Tibial nerve (tissue), 4 donors: Measurements from ENCODE around the gene EAF2. TPM values are rescaled to one million over a fixed set of nuclear protein-coding genes. Genes with fewer than 3 reads are reported as not detected.

Experiments used
- DNase-seq, 2 donors: peaks; one replicate each; pipeline ENCODE4 v3.0.0-alpha.2; 2019; ENCODE audit warnings: low spot score in 2 of 2
- H3K27ac ChIP-seq, 4 donors: fragments of 200-600 bp; sonication (generic) in 3 of 4; one replicate each; pipeline ENCODE4 v1.5.1; 2017 to 2019; ENCODE audit warnings: mild to moderate bottlenecking in 1 of 4
- H3K27me3 ChIP-seq, 2 donors: fragments of 200-600 bp; sonication (generic) in 1 of 2; one replicate each; pipeline versions ENCODE4 v1.5.1 to v1.6.0; 2017 to 2019
- H3K36me3 ChIP-seq, 3 donors: fragments of 200-600 bp; sonication (generic); one replicate each; pipeline ENCODE4 v1.5.1; 2018 to 2019
- H3K4me1 ChIP-seq, 4 donors: fragments of 200-600 bp; sonication (generic) in 3 of 4; one replicate each; pipeline ENCODE4 v1.5.1; 2017 to 2019
- H3K4me3 ChIP-seq, 4 donors: fragments of 200-600 bp; sonication (generic) in 3 of 4; one replicate each; pipeline ENCODE4 v1.5.1; 2017 to 2019; ENCODE audit warnings: mild to moderate bottlenecking in 1 of 4, moderate library complexity in 1 of 4
- H3K9me3 ChIP-seq, 4 donors: fragments of 200-600 bp; sonication (generic) in 3 of 4; one replicate each; pipeline ENCODE4 v1.5.1; 2017 to 2019
- CTCF ChIP-seq, 5 experiments: fragments of 200-600 bp in 3 of 5; fragments of 450-650 bp in 2 of 5; sonication (generic) in 3 of 5; IDR thresholded peaks; one replicate each; pipeline ENCODE4 v1.5.1; 2016 to 2019; ENCODE audit warnings: antibody characterized with exemption in 5 of 5, mild to moderate bottlenecking in 3 of 5, moderate library complexity in 2 of 5
- EP300 ChIP-seq, 2 donors: sonication (generic); formaldehyde crosslinking; IDR thresholded peaks; one replicate each; pipeline ENCODE4 v1.6.1; 2017; ENCODE audit warnings: antibody characterized with exemption in 2 of 2, mild to moderate bottlenecking in 1 of 2
- POLR2A ChIP-seq, 2 donors: fragments of 450-650 bp; IDR thresholded peaks; one replicate each; pipeline ENCODE4 v1.6.1; 2017; ENCODE audit warnings: antibody characterized with exemption in 2 of 2, mild to moderate bottlenecking in 2 of 2, moderate library complexity in 2 of 2
- WGBS, 2 donors: methylation state at CpG; one replicate each; pipeline ENCODE4 v1.1.5; 2018; 5-methylcytosine and 5-hydroxymethylcytosine counted together
- total RNA-seq, 4 donors: library from RNA; depleted of rRNA; stranded (reverse); fragments of >200 nt; gene quantifications; one replicate each; pipeline ENCODE4 v1.1.0, GENCODE V29; 2016

EAF2 gene
- total RNA-seq, 4 donors from 2014 or later: 0.98 to 9.4 (median 7.1) TPM

DNA sequence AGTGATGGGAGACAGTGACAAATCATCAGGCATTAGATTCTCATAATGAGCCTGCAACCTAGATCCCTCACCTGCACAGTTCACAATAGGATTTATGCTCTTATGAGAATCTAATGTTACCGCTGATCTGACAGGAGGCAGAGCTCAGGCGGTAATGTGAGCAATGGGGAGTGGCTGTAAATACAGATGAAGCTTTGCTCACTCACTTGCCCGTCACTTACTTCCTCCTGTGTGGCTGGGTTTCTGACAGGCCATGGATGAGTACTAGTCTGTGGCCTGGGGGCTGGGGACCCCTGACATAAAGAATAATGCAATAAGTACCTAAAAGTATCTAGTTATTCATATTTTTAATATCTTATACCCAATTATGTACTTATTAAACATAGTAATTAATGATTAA, 15.8 kb upstream of the EAF2 start:
- no peaks in the 10 kb centered on the region for H3K27me3 ChIP-seq
- no peak overlapping the region for H3K27ac ChIP-seq
- no peak for DNase-seq
- H3K4me3 ChIP-seq: no peak overlapping the region
- WGBS, 2 donors: 90 to 96% methylated on average over 3 of the region's 3 CpGs
- H3K4me1 ChIP-seq: no peaks in the 10 kb centered on the region
- H3K9me3 ChIP-seq: peaks cover 0 to 26% (median 5%) of the 10 kb centered on the region in 4 donors
- peaks cover 0 to 85% (median 2%) of the 10 kb centered on the region in 3 donors for H3K36me3 ChIP-seq
- TF ChIP-seq EP300 (IDR thresholded peaks at IDR 0.05) (no peak), POLR2A (IDR thresholded peaks at IDR 0.05) (no peak), CTCF (IDR thresholded peaks at IDR 0.05) (no peak)

DNA sequence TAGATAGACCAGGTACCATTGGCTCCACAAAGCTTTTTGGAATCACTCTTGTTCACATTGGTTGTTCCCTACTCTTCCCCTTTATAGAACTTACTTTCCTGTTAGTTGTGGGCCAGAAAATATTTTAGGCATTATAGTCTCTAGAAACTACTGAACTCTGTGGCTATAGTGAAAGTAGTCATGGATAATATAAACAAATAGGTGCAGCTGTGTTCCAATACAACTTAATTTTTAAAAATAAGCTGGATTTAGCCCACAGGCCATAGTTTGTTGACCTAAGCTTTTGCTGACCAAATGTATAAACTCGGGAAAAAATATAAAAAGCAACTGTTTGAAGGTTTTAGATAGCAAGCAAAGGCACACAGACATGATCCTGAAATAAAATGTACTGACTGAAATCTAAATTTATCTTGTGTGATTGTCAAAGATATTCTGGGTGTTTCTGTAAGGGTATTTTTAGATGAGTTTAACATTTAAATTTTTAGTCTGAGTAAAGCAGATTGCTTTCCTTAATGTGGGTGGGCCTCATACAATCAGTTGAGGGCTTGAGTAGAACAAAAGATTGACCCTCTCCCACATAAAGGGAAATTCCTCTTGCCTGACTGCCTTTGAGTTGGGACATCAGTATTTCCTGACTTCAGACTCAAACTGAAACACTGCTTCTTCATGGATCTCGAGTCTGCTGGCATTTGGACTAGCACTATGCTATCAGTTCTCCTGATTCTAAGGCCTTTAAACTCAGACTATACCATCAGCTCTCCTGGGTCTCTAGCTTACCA, 13.4 kb upstream of the EAF2 start:
- no peaks in the 10 kb centered on the region for H3K27me3 ChIP-seq
- peaks cover 0 to 19% (median 5%) of the 10 kb centered on the region in 4 donors for H3K9me3 ChIP-seq
- no peaks in the 10 kb centered on the region for H3K4me1 ChIP-seq
- H3K27ac ChIP-seq: no peak overlapping the region
- DNase-seq: no peak
- no peak for TF ChIP-seq POLR2A (IDR thresholded peaks at IDR 0.05)
- no peak for TF ChIP-seq CTCF (IDR thresholded peaks at IDR 0.05)
- no peak for TF ChIP-seq EP300 (IDR thresholded peaks at IDR 0.05)
- H3K4me3 ChIP-seq: no peak overlapping the region
- 83% methylated on average over 2 of the region's 2 CpGs for WGBS, 2 donors
- peaks cover 0 to 95% (median 13%) of the 10 kb centered on the region in 3 donors for H3K36me3 ChIP-seq

- DNase-seq: no peak
- Histone ChIP-seq H3K36me3 (peaks cover 0 to 95% (median 13%) of the 10 kb centered on the region in 3 donors), H3K27me3 (no peaks in the 10 kb centered on the region), H3K4me1 (no peaks in the 10 kb centered on the region), H3K9me3 (peaks cover 0 to 19% (median 5%) of the 10 kb centered on the region in 4 donors), H3K4me3 (no peak overlapping the region), H3K27ac (no peak overlapping the region)
- no peak for TF ChIP-seq EP300 (IDR thresholded peaks at IDR 0.05)
- 93 to 97% methylated on average over 1 of the region's 1 CpG for WGBS, 2 donors
Observed at GRCh38 chr3:121822973-121823372, 12.0 kb upstream of the EAF2 start.

DNA sequence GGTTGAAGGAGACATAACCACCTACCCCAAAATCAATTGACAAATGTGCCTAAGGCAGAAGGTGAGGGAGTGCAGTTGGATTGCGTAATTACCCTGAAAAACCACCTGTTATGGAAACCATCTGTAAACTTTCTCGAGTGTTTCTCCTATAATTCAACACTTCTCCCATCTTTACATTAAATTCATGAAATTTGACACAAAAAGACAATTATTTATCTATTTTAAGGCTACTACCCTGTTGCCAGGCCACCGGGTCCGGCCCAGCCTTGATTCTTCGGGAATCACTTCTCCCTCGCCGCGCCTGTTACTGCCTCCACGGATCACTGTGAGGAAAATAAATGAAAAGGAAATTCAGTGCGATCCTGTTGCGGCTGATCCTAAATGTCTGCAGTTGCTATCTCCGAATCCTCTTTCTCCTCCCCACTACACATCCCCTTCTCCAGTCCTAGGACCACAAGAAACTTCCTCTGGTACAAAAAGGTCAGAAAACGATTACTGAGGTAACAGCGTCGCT, 795 bp upstream of the EAF2 start:
- Histone ChIP-seq H3K4me3 (peak overlapping the region; percentile 54 to 77 (median 66)), H3K4me1 (peaks cover 0 to 24% (median 14%) of the 10 kb centered on the region in 4 donors), H3K27ac (peak overlapping the region; percentile 35 to 88 (median 81)), H3K9me3 (no peaks in the 10 kb centered on the region), H3K36me3 (peaks cover 0 to 21% (median 0%) of the 10 kb centered on the region in 3 donors), H3K27me3 (no peaks in the 10 kb centered on the region)
- DNase-seq: peak in 1 of 2 donors; percentile 7
- TF ChIP-seq CTCF (IDR thresholded peaks at IDR 0.05): no peak
- TF ChIP-seq POLR2A (IDR thresholded peaks at IDR 0.05): no peak
- no peak for TF ChIP-seq EP300 (IDR thresholded peaks at IDR 0.05)
- WGBS, 2 donors: 10 to 11% methylated on average over 15 of the region's 15 CpGs

GRCh38 chr3:121835465-121835801, 424 bp downstream of the EAF2 start:
- peaks cover 0 to 17% (median 0%) of the 10 kb centered on the region in 3 donors for H3K36me3 ChIP-seq
- H3K4me1 ChIP-seq: peaks cover 0 to 24% (median 14%) of the 10 kb centered on the region in 4 donors
- WGBS, 2 donors: 2% methylated on average over 11 of the region's 11 CpGs
- H3K4me3 ChIP-seq: peak overlapping the region; percentile 54 to 77 (median 66)
- no peaks in the 10 kb centered on the region for H3K27me3 ChIP-seq
- H3K27ac ChIP-seq: peak overlapping the region in 3 of 4 donors; percentile 82 to 88 (median 85)
- H3K9me3 ChIP-seq: no peaks in the 10 kb centered on the region
- no peak for DNase-seq
- TF ChIP-seq EP300 (IDR thresholded peaks at IDR 0.05): no peak
- TF ChIP-seq CTCF (IDR thresholded peaks at IDR 0.05): no peak
- no peak for TF ChIP-seq POLR2A (IDR thresholded peaks at IDR 0.05)
